Astrocyte (in vitro differentiated cells and primary cell): ENCODE results near the gene UQCRC2.

ENCODE experiments used
- CTCF ChIP-seq: IDR thresholded peaks from 2 replicates; pipeline ENCODE4 v1.5.1; 2011; ENCODE audit warnings: low read depth, mild to moderate bottlenecking, inconsistent platforms, low read length, moderate library complexity; ENCODE audit not compliant: insufficient read depth
- EZH2 ChIP-seq: IDR thresholded peaks from 2 replicates; pipeline ENCODE4 v1.6.1; 2012; ENCODE audit warnings: mild to moderate bottlenecking, low read length, inconsistent platforms; ENCODE audit not compliant: insufficient read depth

DNA sequence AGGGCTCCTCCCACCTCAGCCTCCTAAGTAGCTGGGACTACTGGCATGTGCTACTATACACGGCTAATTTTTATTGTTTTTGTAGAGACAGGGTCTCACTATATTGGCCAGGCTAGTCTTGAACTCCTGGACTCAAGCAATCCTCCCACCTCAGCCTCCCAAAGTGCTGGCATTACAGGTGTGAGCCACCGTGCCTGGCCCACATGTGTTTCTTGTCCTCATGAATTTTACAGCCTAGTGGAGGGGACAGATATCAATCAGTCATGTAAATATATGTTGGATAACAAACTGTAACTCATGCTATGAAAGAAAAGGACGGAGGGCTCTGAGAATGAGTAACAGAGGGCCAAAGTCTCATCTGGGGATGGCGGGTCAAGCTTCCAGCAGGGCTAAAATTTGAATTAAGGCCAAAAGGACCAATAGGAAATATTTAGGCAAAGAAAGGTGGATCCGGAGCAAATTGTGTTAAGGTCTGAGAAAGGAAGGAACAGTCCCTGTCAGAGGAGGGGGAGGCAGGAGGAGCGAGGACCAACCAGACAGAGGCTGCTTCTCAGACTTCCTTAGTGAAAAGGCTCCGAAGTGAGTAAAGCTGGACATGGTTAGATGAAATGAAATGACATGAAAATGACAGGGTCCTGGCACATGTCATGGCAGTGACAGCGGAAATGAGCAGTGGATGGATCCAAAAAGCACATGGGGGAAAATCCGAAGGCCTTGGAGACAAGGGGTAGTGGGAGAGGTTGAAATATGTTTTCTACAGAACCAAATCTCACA is 43.9 kb downstream of the UQCRC2 start:
- TF ChIP-seq CTCF (no peak), EZH2 (no peak)
